Activated naive CD4-positive, alpha-beta T cell treated with anti-CD3 and anti-CD28 coated beads, Interleukin-2, amount 50 U/mL, for 72 hours (primary cell): Measurements from ENCODE around the gene ARHGAP4. TPM values are rescaled to one million over a fixed set of nuclear protein-coding genes. Genes with fewer than 3 reads are reported as not detected.
A peak's percentile ranks its signal among the peaks of the same experiment; 100 is the strongest.

Experiments
- ATAC-seq, 2 donors: fragments of 150-1000 bp; cut with Tn5 transposase; 2 replicates each; pipeline ENCODE4 v1.10.0; 2021; ENCODE audit warnings: mild to moderate bottlenecking in 2 of 2, moderate library complexity in 2 of 2
- DNase-seq, 2 donors: peaks; one replicate each; pipeline ENCODE4 v3.0.0; 2021 to 2022; ENCODE audit warnings: low spot score in 2 of 2
- H3K27ac Mint-ChIP-seq, 2 donors: one replicate each; pipeline ENCODE4 v1.8.0; 2022; ENCODE audit warnings: mild to moderate bottlenecking in 2 of 2, mixed read lengths in 2 of 2
- H3K36me3 Mint-ChIP-seq, 2 donors: one replicate each; pipeline ENCODE4 v1.8.0; 2022; ENCODE audit warnings: mixed read lengths in 2 of 2
- H3K9me3 Mint-ChIP-seq, 2 donors: one replicate each; pipeline ENCODE4 v1.8.0; 2022; ENCODE audit warnings: mixed read lengths in 2 of 2
- total RNA-seq, 2 donors: library from RNA; stranded (reverse); gene quantifications; one replicate each; pipeline ENCODE4 v1.2.3, GENCODE V29; 2022

Gene ARHGAP4
- total RNA-seq, 2 donors from 2014 or later = 90.0 to 138 TPM

- Mint-ChIP-seq H3K36me3 (no peaks in the 10 kb centered on the region), H3K27ac (peak overlapping the region in 1 of 2 donors; percentile 65), H3K9me3 (no peaks in the 10 kb centered on the region)
- peak in 1 of 2 donors; percentile 41 for ATAC-seq
- DNase-seq = no peak
Observed at GRCh38 chrX:153906126-153906917, 19.7 kb downstream of the ARHGAP4 start.

GRCh38 chrX:153905481-153906095 is 20.5 kb downstream of the ARHGAP4 start:
- DNase-seq (no peak), ATAC-seq (no peak)
- Mint-ChIP-seq H3K36me3 (no peaks in the 10 kb centered on the region), H3K9me3 (no peaks in the 10 kb centered on the region), H3K27ac (peak overlapping the region in 1 of 2 donors; percentile 65)

- Mint-ChIP-seq H3K27ac (peak within 1 kb of the TSS; percentile 12 to 93), H3K36me3 (no peaks in the 10 kb centered on the region), H3K9me3 (no peaks in the 10 kb centered on the region)
- ATAC-seq (peak in 1 of 2 donors; percentile 2), DNase-seq (no peak)
Observed at GRCh38 chrX:153903991-153904957, 21.8 kb downstream of the ARHGAP4 start, which contains the start of gene AVPR2. Gene AVPR2 (plus strand): TSS chrX:153904673. CDS start chrX:153905146, 473 bp downstream.

- H3K9me3 Mint-ChIP-seq = no peaks in the 10 kb centered on the region
- peak overlapping the region; percentile 12 to 85 for H3K27ac Mint-ChIP-seq
- ATAC-seq = peak in 1 of 2 donors; percentile 4
- no peaks in the 10 kb centered on the region for H3K36me3 Mint-ChIP-seq
- no peak for DNase-seq
Observed at GRCh38 chrX:153903238-153903980, 22.7 kb downstream of the ARHGAP4 start.

GRCh38 chrX:153902385-153902784 is 23.7 kb downstream of the ARHGAP4 start:
- DNase-seq = no peak
- peak overlapping the region in 1 of 2 donors; percentile 12 for H3K27ac Mint-ChIP-seq
- no peaks in the 10 kb centered on the region for H3K9me3 Mint-ChIP-seq
- no peak for ATAC-seq
- H3K36me3 Mint-ChIP-seq = no peaks in the 10 kb centered on the region

GRCh38 chrX:153901753-153902140 is 24.3 kb downstream of the ARHGAP4 start:
- H3K27ac Mint-ChIP-seq = peak overlapping the region; percentile 12 to 90

GRCh38 chrX:153900831-153901752 is 25.0 kb downstream of the ARHGAP4 start:
- Mint-ChIP-seq H3K27ac (peak overlapping the region; percentile 49 to 90), H3K9me3 (no peaks in the 10 kb centered on the region), H3K36me3 (no peaks in the 10 kb centered on the region)
- DNase-seq = peak in 1 of 2 donors; percentile 41
- ATAC-seq = peak; percentile 83 to 86

More at GRCh38 chrX:153901753-153902140, 24.3 kb downstream of the ARHGAP4 start:
- ATAC-seq (no peak), DNase-seq (no peak)
- Mint-ChIP-seq H3K36me3 (no peaks in the 10 kb centered on the region), H3K9me3 (no peaks in the 10 kb centered on the region)

- ATAC-seq = no peak
- no peaks in the 10 kb centered on the region for H3K9me3 Mint-ChIP-seq
- no peak overlapping the region for H3K27ac Mint-ChIP-seq
Observed at GRCh38 chrX:153897899-153898298, 28.2 kb downstream of the ARHGAP4 start.

GRCh38 chrX:153889123-153889522 is 36.9 kb downstream of the ARHGAP4 start:
- DNase-seq = no peak
- Mint-ChIP-seq H3K36me3 (no peaks in the 10 kb centered on the region), H3K27ac (no peak overlapping the region), H3K9me3 (no peaks in the 10 kb centered on the region)
- ATAC-seq = no peak

More at GRCh38 chrX:153897899-153898298, 28.2 kb downstream of the ARHGAP4 start:
- no peak for DNase-seq
- no peaks in the 10 kb centered on the region for H3K36me3 Mint-ChIP-seq

GRCh38 chrX:153888344-153888743 is 37.7 kb downstream of the ARHGAP4 start:
- no peak for DNase-seq
- no peak for ATAC-seq
- Mint-ChIP-seq H3K27ac (no peak overlapping the region), H3K9me3 (no peaks in the 10 kb centered on the region), H3K36me3 (no peaks in the 10 kb centered on the region)

GRCh38 chrX:153887385-153887784 is 38.7 kb downstream of the ARHGAP4 start:
- H3K9me3 Mint-ChIP-seq = no peaks in the 10 kb centered on the region
- ATAC-seq (no peak), DNase-seq (no peak)
- H3K27ac Mint-ChIP-seq = no peak overlapping the region
- no peaks in the 10 kb centered on the region for H3K36me3 Mint-ChIP-seq

GRCh38 chrX:153886915-153887314 is 39.1 kb downstream of the ARHGAP4 start:
- Mint-ChIP-seq H3K27ac (no peak overlapping the region), H3K9me3 (no peaks in the 10 kb centered on the region), H3K36me3 (no peaks in the 10 kb centered on the region)
- ATAC-seq = no peak
- DNase-seq = no peak

GRCh38 chrX:153885968-153886903 is 39.8 kb downstream of the ARHGAP4 start, which contains the start of gene L1CAM:
Gene L1CAM (minus strand): TSS chrX:153886173. CDS start chrX:153875836, 10,337 bp downstream.
- DNase-seq = no peak
- no peaks in the 10 kb centered on the region for H3K36me3 Mint-ChIP-seq
- no peak within 1 kb of the TSS for H3K27ac Mint-ChIP-seq
- no peaks in the 10 kb centered on the region for H3K9me3 Mint-ChIP-seq
- ATAC-seq = peak; percentile 55 to 71

GRCh38 chrX:153885208-153885787 is 40.8 kb downstream of the ARHGAP4 start:
- ATAC-seq = peak; percentile 18 to 54
- Mint-ChIP-seq H3K36me3 (no peaks in the 10 kb centered on the region), H3K9me3 (no peaks in the 10 kb centered on the region), H3K27ac (no peak overlapping the region)
- DNase-seq = no peak
